ENCODE data around the gene WFDC1. TPM values are rescaled to one million over a fixed set of nuclear protein-coding genes. Genes with fewer than 3 reads are reported as not detected.
A peak's percentile ranks its signal among the peaks of the same experiment; 100 is the strongest.

The WFDC1 gene
- polyA plus RNA-seq, 1 of the 3 experiments (the other 2 are of a cell fraction), result 0.03 TPM

DNA sequence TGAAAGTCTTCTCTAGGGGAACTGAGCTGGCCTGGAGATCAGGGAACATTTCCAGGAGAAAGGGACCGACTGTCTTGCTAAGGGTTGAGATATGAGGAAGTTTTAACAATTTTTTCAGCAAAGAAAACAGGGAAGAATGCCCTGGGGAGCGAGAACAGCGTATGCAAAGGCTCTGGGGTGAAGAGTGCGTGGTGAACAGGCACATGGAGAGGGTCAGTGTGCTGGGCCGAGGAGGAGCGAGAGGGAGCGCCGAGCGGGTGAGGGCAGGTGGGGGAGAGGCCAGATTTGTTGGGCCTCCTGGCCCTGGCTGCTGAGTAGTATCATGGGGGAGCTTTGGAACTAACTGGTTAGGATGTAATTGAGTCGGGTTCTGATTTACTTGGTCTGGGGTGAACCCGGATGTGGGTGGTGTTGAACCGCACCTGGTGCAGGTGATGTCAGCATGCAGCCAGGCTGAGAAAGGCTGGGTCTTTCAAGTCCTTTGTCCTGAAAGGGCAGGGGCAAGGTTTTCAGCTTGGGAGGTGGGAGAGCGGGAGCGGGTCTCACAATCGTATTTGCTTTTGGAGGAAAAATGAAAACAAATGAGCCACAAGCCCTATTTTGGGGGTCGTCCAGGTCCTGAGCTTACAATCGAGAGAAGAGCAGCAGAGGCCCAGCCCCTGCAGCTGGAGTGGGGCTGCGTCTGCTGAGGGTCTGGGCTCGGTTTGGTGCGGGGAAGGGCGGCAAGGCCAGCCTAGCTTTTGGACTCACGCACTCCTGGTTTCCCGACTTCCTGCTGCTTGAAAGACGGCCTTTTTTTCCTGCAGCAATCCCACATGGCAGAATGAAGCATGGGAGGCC is 11.1 kb upstream of the WFDC1 start (continued):
- TF ChIP-seq, protein P1, sequence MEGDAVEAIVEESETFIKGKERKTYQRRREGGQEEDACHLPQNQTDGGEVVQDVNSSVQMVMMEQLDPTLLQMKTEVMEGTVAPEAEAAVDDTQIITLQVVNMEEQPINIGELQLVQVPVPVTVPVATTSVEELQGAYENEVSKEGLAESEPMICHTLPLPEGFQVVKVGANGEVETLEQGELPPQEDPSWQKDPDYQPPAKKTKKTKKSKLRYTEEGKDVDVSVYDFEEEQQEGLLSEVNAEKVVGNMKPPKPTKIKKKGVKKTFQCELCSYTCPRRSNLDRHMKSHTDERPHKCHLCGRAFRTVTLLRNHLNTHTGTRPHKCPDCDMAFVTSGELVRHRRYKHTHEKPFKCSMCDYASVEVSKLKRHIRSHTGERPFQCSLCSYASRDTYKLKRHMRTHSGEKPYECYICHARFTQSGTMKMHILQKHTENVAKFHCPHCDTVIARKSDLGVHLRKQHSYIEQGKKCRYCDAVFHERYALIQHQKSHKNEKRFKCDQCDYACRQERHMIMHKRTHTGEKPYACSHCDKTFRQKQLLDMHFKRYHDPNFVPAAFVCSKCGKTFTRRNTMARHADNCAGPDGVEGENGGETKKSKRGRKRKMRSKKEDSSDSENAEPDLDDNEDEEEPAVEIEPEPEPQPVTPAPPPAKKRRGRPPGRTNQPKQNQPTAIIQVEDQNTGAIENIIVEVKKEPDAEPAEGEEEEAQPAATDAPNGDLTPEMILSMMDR (IDR thresholded peaks at IDR 0.05), result no peak
- TF ChIP-seq NFIC (IDR thresholded peaks at IDR 0.05; ENCODE audit: borderline replicate concordance) (no peak), YY1 (IDR thresholded peaks at IDR 0.05; ENCODE audit: low read depth) (no peak), EP300 (IDR thresholded peaks at IDR 0.05; ENCODE audit: borderline replicate concordance in 1 of 2, low read depth in 1 of 2, low read length in 1 of 2) (no peak), POLR2AphosphoS5 (IDR thresholded peaks at IDR 0.05; ENCODE audit: low read depth, low read length) (no peak), SMC3 (IDR thresholded peaks at IDR 0.05; ENCODE audit: low read depth, low read length) (no peak), JUND (IDR thresholded peaks at IDR 0.05) (no peak)

DNA sequence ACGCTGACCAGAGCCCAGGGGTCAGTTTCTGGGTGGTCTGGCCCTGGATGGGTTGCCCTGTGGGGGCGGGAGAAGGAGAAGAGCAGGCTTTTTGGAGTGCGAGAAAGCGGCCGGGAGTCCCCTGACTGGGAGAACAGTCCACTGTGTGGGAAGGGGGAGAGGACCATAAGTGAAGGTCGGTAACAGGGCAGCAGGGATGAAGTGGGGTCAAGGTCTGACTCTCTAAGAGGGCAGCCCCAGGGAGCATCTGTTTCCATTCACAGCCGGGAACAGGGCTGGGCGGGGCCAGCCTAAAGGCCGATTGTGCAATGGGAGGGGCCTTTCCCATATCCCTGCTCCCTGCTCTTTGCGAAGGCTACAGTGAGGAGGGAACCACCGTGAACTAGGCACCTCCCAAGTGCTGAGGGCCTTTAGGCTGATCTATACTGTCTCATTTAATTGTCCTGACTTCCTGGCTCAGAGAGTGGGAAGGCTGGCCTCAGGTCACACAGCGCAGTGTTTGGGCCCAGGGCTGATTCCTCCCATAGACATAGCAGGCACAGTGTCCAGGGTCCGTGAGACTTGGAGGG is 10.4 kb upstream of the WFDC1 start:
- ChIA-PET POLR2A (no interaction called here), CTCF (interaction anchor here (1.6 kb wide), 1 partner anchor 109 kb away, joined by 4 read pairs; no protein-coding TSS in a partner anchor)
- H3K4me1 ChIP-seq (ENCODE audit: control insufficient read depth in 1 of 2, insufficient read depth in 2 of 2, low read depth in 1 of 2, low read length in 1 of 2), result peaks cover 0 to 7% of the 10 kb centered on the region in 2 experiments; a peak in 1 of 4 replicates
- no peaks in the 10 kb centered on the region for H3K9me3 ChIP-seq
- 57% methylated on average over 13 of the region's 13 CpGs for WGBS (ENCODE audit: low lambda C conversion rate)
- no peak overlapping the region for H2AFZ ChIP-seq (ENCODE audit: low read depth)
- H4K20me1 ChIP-seq (ENCODE audit: insufficient read depth), result no peaks in the 10 kb centered on the region
- no peaks in the 10 kb centered on the region for H3K79me2 ChIP-seq (ENCODE audit: insufficient read depth)
- no peaks in the 10 kb centered on the region for H3K9me2 ChIP-seq
- H3K4me2 ChIP-seq, result no peak overlapping the region
- no peak overlapping the region for H3K4me3 ChIP-seq (ENCODE audit: low read depth in 2 of 2, low read length in 1 of 2)
- H3K27me3 ChIP-seq (ENCODE audit: insufficient read depth), result no peaks in the 10 kb centered on the region; the same call in 1 of the 2 replicates
- H3K27ac ChIP-seq (ENCODE audit: low read depth in 2 of 2, low read length in 1 of 2), result no peak overlapping the region
- H3F3A ChIP-seq (replicated peaks; ENCODE audit: insufficient read depth), result no peaks in the 10 kb centered on the region
- DNase-seq, result peak; percentile 70
- no peak overlapping the region for H3K9ac ChIP-seq
- no peaks in the 10 kb centered on the region for H3K36me3 ChIP-seq (replicated peaks in 1 of 2; ENCODE audit: control insufficient read depth in 1 of 2, insufficient read depth in 2 of 2, low read length in 1 of 2)
- TF ChIP-seq TEAD4 (IDR thresholded peaks at IDR 0.05; ENCODE audit: borderline replicate concordance, insufficient read depth) (no peak), TAF1 (IDR thresholded peaks at IDR 0.05; ENCODE audit: borderline replicate concordance, low read depth, low read length) (no peak), EZH2phosphoT487 (IDR thresholded peaks at IDR 0.05; ENCODE audit: borderline replicate concordance, low read depth) (no peak), SMC3 (IDR thresholded peaks at IDR 0.05; ENCODE audit: low read depth, low read length) (no peak), FOXM1 (IDR thresholded peaks at IDR 0.05; ENCODE audit: low read depth) (no peak), ELF1 (IDR thresholded peaks at IDR 0.05) (no peak), MEF2A (IDR thresholded peaks at IDR 0.05; ENCODE audit: borderline replicate concordance, low read depth) (no peak), FOXJ3 (CRISPR knock-in tag; IDR thresholded peaks at IDR 0.05) (no peak), MXI1 (IDR thresholded peaks at IDR 0.05; ENCODE audit: low read depth, low read length) (no peak), GATA2 (CRISPR knock-in tag; IDR thresholded peaks at IDR 0.05) (no peak), SIN3A (IDR thresholded peaks at IDR 0.05; ENCODE audit: borderline replicate concordance, low read depth, low read length) (no peak), RCOR1 (IDR thresholded peaks at IDR 0.05; ENCODE audit: low read length) (no peak), RXRA (IDR thresholded peaks at IDR 0.05; ENCODE audit: borderline replicate concordance, low read depth) (no peak)
- TF ChIP-seq, protein P2, sequence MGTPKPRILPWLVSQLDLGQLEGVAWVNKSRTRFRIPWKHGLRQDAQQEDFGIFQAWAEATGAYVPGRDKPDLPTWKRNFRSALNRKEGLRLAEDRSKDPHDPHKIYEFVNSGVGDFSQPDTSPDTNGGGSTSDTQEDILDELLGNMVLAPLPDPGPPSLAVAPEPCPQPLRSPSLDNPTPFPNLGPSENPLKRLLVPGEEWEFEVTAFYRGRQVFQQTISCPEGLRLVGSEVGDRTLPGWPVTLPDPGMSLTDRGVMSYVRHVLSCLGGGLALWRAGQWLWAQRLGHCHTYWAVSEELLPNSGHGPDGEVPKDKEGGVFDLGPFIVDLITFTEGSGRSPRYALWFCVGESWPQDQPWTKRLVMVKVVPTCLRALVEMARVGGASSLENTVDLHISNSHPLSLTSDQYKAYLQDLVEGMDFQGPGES (IDR thresholded peaks at IDR 0.05; ENCODE audit: low read depth, low read length), result no peak
- TF ChIP-seq, protein P3, sequence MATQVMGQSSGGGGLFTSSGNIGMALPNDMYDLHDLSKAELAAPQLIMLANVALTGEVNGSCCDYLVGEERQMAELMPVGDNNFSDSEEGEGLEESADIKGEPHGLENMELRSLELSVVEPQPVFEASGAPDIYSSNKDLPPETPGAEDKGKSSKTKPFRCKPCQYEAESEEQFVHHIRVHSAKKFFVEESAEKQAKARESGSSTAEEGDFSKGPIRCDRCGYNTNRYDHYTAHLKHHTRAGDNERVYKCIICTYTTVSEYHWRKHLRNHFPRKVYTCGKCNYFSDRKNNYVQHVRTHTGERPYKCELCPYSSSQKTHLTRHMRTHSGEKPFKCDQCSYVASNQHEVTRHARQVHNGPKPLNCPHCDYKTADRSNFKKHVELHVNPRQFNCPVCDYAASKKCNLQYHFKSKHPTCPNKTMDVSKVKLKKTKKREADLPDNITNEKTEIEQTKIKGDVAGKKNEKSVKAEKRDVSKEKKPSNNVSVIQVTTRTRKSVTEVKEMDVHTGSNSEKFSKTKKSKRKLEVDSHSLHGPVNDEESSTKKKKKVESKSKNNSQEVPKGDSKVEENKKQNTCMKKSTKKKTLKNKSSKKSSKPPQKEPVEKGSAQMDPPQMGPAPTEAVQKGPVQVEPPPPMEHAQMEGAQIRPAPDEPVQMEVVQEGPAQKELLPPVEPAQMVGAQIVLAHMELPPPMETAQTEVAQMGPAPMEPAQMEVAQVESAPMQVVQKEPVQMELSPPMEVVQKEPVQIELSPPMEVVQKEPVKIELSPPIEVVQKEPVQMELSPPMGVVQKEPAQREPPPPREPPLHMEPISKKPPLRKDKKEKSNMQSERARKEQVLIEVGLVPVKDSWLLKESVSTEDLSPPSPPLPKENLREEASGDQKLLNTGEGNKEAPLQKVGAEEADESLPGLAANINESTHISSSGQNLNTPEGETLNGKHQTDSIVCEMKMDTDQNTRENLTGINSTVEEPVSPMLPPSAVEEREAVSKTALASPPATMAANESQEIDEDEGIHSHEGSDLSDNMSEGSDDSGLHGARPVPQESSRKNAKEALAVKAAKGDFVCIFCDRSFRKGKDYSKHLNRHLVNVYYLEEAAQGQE (IDR thresholded peaks at IDR 0.05; ENCODE audit: low read depth, low read length), result no peak
- TF ChIP-seq, protein P4, sequence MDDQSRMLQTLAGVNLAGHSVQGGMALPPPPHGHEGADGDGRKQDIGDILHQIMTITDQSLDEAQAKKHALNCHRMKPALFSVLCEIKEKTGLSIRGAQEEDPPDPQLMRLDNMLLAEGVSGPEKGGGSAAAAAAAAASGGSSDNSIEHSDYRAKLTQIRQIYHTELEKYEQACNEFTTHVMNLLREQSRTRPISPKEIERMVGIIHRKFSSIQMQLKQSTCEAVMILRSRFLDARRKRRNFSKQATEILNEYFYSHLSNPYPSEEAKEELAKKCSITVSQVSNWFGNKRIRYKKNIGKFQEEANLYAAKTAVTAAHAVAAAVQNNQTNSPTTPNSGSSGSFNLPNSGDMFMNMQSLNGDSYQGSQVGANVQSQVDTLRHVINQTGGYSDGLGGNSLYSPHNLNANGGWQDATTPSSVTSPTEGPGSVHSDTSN (IDR thresholded peaks at IDR 0.05), result no peak
- TF ChIP-seq, protein P5, sequence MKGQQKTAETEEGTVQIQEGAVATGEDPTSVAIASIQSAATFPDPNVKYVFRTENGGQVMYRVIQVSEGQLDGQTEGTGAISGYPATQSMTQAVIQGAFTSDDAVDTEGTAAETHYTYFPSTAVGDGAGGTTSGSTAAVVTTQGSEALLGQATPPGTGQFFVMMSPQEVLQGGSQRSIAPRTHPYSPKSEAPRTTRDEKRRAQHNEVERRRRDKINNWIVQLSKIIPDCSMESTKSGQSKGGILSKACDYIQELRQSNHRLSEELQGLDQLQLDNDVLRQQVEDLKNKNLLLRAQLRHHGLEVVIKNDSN (IDR thresholded peaks at IDR 0.05; ENCODE audit: borderline replicate concordance, low read depth), result no peak
